HepG2 (cell line): ENCODE data around the gene ZBTB37.

ENCODE experiments used
- CTCF ChIP-seq: sonication (generic); formaldehyde crosslinking; IDR thresholded peaks from 2 replicates; pipeline ENCODE4 v1.5.0; 2020; ENCODE audit warnings: mild to moderate bottlenecking, missing genetic modification reagents, moderate library complexity
- EZH2 ChIP-seq: conservative IDR thresholded peaks from 2 replicates; pipeline ENCODE4 v1.6.1; 2012; ENCODE audit warnings: mild to moderate bottlenecking, low read depth, low read length, moderate library complexity
- FLYWCH1 ChIP-seq: sonication (generic); formaldehyde crosslinking; IDR thresholded peaks from 2 replicates; pipeline ENCODE4 v1.8.1; 2023; ENCODE audit warnings: mild to moderate bottlenecking, missing genetic modification reagents
- GZF1 ChIP-seq: sonication (generic); formaldehyde crosslinking; IDR thresholded peaks from 2 replicates; pipeline ENCODE4 v1.5.1; 2020; ENCODE audit warnings: mild to moderate bottlenecking, missing genetic modification reagents
- NR1H2 ChIP-seq: sonication (generic); formaldehyde crosslinking; IDR thresholded peaks from 2 replicates; pipeline ENCODE4 v1.8.1; 2022; ENCODE audit warnings: low read depth, missing genetic modification reagents, borderline replicate concordance
- NRL ChIP-seq: sonication (generic); formaldehyde crosslinking; IDR thresholded peaks from 2 replicates; pipeline ENCODE4 v1.5.0; 2020; ENCODE audit warnings: missing genetic modification reagents, mild to moderate bottlenecking, moderate library complexity, borderline replicate concordance
- POLR2A ChIP-seq, 2 experiments: IDR thresholded peaks; 2 replicates each; pipeline ENCODE4 v1.6.1; 2011; ENCODE audit warnings: low read depth in 2 of 2, low read length in 2 of 2, mild to moderate bottlenecking in 1 of 2, moderate library complexity in 1 of 2; ENCODE audit not compliant: insufficient read depth in 1 of 2
- ZNF367 ChIP-seq: sonication (generic); formaldehyde crosslinking; IDR thresholded peaks from 2 replicates; pipeline ENCODE4 v1.4.0; 2020; ENCODE audit warnings: missing genetic modification reagents, borderline replicate concordance

GRCh38 chr1:173937062-173937461 lies 68.9 kb downstream of the ZBTB37 start:
- no peak for TF ChIP-seq ZNF367
- no peak for TF ChIP-seq CTCF (CRISPR knock-in tag)
- TF ChIP-seq NRL (CRISPR knock-in tag) = no peak
- TF ChIP-seq POLR2A (IDR thresholded peaks at IDR 0.05; ENCODE audit: insufficient read depth in 1 of 2, low read depth in 2 of 2, low read length in 2 of 2) = no peak
- no peak for TF ChIP-seq GZF1 (CRISPR knock-in tag)
- no peak for TF ChIP-seq NR1H2 (CRISPR knock-in tag)
- no peak for TF ChIP-seq EZH2
- no peak for TF ChIP-seq FLYWCH1 (CRISPR knock-in tag)
